ENCODE results near the gene MST1.

MST1 gene

DNA sequence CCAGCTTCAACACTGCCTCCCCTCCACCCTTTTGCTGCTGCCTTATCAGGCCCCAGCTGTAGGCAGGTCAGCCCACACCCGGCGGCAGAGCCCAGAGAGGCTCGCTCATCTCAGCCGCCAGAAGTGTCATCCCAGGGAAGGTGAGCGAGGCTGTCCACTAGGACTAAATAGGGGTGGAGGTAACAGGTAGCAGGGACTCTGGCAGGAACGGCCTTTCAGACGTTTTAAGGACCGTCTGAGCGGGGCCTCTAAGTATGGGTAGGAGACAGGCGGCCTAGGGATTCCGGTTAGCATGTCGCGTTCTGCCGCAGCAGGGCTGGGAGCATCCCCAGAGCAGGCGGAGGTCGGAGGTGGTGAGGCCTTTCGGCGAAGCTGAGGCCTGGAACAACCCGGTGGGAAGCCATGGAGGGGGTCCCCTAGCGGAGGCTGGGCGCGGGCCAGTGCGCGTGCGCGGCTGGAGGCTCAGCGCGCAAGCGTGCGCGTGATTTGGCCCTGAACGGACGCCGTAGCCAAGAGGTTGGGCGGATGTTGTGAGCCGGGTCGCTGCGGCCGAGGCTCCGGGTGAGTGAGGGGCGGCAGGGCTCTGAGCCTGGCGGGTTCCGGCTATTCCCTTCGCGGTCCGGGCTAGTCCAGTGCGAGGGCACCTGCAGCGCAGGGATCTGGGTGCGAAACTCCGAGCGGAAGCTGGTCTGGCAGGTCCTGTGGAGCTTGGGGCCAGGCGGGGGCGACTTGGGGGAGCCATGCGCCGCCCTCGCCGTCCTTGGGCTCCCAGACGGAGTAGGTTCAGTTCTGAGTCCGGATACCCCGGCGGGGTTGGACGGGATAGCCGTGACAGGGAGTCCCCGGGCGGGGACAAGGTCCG is at the start of gene MST1, which contains the start of gene RNF123:
TSS of gene MST1 (minus strand) at position 429 of the 862 bp plus-strand sequence. CDS start 783 bp downstream, outside the sequence.
TSS of gene RNF123 (plus strand) at position 512 of the 862 bp plus-strand sequence. CDS start 1,609 bp downstream, outside the sequence.
- peak; percentile 90 for DNase-seq (ENCODE audit: low read depth)

DNA sequence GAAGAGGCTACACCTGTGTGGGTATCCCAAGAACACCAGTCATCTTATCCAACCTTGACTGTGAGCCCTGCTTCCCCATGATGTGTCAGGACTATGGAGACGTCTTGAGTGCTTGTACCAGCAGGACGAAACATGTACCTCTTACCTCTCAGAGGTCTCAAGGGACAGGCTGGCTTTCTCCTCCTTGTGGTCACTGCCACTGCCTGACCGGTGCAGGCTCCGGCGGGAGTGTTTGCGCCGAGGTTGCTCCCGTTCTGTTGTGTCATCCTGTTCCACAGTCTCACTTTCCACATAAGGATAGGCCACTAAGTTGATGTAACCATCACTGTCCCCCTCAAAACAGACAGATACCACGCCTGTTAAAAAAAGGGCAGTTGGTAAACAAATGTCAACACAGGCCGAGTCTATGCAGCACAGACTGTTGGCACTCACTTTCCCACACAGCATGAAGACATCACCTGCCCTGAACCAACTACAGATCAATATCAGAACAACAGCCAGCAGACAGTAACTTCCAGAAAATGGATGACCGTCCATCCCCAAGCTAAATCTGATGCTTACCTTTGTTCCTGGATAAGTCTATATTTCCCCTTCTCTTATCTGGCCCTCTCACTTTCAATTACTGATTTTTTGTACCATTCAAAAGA is 48.9 kb upstream of the MST1 start:
- no peak for DNase-seq (ENCODE audit: low read depth)

DNA sequence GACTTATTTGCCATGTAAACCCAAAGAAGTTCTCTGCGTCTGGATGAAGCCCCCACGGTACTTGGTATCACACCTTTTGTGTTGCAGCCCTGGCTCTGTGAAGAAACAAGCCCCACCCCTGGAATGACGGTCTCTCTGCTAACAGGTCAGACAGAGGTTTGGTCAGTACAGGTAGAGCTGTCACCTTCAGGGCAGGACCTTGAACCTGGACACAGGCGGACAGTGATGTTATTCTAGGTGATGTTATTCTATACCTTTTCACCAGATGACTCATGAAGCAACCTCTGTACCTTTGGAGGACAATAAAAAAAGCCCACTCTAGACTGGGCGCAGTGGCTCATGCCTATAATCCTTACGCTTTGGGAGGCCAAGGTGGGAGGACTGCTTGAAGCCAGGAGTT is 45.5 kb upstream of the MST1 start:
- DNase-seq (ENCODE audit: low read depth), result no peak

- no peak for DNase-seq (ENCODE audit: low read depth)
Measured at GRCh38 chr3:49733551-49733950, 44.3 kb upstream of the MST1 start.

DNA sequence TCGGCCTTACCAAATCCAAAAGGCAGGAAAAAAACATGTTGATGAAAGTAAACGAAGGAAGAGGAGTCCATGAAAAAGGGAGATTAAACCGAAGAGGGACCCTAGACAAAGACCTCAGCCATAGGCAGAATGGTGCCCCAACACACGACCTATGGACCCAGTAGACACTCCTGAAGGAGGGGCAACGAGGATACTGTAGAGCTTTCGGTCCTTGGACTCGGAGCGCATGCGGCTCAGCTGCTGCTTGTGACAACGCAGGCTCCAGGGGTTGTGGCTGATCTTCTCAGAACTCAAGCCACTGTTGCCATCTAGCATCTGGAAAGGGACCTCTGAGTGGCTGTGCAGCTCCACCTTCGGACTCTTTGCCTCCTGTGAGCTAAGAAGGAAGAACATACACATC is 43.3 kb upstream of the MST1 start:
- DNase-seq (ENCODE audit: low read depth), result no peak

DNA sequence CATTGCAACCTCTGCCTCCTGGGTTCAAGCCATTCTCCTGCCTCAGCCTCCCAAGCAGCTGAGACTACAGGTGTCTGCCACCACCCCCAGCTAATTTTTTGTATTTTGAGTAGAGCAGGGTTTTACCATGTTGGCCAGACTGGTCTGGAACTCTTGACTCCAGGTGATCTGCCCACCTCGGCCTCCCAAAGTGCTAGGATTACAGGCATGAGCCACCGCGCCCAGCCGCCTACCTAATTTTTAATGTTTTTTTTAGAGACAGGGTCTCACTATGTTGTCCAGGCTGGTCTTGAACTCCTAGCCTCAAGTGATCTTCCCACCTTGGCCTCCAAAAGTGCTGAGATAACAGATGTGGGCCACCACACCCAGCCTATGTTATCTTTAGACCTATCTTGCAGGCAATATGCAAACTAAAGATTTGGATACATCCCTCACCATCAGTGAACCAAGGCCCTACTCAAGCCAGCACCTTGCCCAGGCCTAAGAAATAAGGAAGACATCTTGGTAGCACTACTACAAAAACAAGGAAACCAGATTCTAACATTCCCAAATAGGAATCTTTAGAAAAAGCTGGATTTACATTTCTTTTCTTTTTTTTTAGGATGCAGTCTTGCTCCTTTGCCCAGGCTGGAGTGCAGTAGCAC is 40.8 kb upstream of the MST1 start:
- no peak for DNase-seq (ENCODE audit: low read depth)

DNA sequence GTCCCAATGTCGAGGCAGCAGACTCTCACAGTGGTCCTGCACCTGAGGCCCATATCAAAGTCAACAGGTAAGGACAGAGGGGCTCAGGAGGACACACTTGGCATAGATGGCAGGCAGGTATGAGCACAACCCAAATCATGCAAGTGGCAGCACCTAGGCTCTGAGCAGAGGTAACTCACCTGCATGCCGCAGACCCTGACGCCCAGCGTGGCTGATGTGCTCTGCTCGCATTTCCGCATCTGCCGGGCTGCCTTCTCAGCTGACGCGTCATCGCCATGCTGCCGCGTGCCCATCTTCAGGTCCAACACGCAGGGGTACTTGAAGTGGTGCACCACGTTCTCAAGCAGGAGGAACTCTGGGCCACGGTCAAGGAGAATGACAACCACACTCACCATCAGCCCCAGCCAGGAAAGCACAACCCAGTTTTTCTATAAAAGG is 38.7 kb upstream of the MST1 start:
- no peak for DNase-seq (ENCODE audit: low read depth)

- no peak for DNase-seq (ENCODE audit: low read depth)
Measured at GRCh38 chr3:49727154-49727923, 38.1 kb upstream of the MST1 start.

GRCh38 chr3:49725906-49726681 is 36.8 kb upstream of the MST1 start:
- no peak for DNase-seq (ENCODE audit: low read depth)

GRCh38 chr3:49724586-49724985 is 35.3 kb upstream of the MST1 start:
- no peak for DNase-seq (ENCODE audit: low read depth)

DNA sequence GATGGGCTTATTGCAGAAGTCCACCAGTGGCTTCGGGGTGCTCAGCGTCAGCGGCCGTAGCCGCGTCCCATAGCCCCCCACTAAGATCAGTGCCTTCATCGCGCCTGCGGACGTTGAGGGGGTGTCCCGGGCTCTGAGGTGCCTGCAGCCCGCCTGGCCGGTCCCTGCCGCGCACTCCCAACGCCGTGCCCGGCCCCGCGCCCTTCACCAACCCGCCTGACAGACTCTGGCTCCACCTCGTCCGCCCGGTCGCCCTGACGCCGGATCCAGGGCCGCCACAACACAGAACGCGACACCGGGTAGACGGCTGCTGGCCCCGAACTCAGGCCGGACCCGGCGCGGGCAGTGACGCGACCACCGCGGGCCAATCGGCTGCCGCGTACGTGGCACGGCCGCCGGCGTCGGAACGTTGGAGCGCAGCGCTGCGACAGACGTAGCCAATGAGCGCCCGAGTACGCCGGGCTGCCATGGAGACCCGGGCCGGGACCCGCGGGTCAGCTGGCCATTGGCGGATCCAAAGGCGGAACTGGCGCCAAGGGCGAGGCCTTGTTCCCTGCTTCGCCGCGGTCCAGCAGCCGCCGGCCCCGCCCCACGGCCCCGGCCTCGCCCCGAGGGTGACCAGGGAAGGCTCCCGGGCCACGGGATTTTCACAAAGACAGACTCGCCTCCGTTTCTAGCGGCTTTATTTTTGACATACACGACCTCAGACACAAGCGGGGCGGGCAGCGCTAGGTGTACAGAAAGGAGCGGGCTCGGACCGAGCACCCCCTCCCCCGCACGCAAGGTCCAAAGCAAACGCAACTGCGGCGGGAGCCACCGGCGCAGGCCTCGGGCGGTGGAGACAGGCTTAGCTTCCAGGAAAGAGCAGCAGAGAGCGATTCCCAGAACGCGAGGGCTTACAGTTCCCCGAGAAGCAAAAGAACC is 34.6 kb upstream of the MST1 start, which contains the start of gene GMPPB:
TSS of gene GMPPB (minus strand) at position 324 of the 924 bp plus-strand sequence. CDS start at position 99, 225 bp downstream.
- DNase-seq (ENCODE audit: low read depth), result peak; percentile 88

- peak; percentile 32 for DNase-seq (ENCODE audit: low read depth)
Measured at GRCh38 chr3:49723296-49723627, 34.0 kb upstream of the MST1 start.

- no peak for DNase-seq (ENCODE audit: low read depth)
Measured at GRCh38 chr3:49722896-49723295, 33.6 kb upstream of the MST1 start.

DNA sequence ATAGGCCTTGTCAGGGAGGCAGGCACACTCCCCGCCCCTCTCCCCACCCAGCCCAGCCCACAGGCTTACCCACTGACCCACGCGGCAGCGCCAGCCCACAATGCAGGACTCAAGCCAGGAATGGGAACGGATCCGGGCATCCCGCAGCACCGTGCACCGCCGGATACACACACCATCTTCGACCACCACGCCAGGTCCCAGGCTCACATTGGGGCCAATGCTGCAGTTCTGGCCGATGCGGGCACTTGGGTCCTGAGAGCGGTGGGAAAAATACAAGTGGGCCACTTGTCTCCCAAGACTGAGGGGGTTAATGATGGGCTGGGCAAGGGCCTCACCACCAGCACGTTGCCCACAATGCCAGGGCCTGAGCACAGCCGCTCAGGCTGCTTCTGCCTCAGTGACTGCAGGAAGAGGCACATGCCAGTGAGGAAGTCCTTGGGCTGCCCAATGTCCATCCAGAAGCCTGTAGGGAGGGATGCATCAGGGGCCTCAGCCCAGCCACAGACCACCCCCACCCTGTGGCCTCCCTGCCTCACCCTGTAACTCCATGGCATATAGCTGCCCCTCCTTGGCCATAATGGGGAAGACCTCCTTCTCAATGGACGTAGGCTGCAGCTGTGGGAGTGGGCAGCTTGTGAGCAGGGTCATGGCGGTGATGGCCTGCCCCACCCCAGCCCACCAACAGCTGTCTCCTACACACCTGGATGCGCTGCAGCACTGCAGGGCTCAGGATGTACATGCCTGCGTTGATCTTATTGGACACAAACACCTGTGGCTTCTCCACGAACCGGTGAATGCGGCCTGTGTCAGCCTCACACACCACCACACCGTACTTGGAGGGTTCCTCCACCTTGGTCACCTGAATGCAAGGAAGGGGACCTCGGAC is 32.9 kb upstream of the MST1 start:
- no peak for DNase-seq (ENCODE audit: low read depth)

DNA sequence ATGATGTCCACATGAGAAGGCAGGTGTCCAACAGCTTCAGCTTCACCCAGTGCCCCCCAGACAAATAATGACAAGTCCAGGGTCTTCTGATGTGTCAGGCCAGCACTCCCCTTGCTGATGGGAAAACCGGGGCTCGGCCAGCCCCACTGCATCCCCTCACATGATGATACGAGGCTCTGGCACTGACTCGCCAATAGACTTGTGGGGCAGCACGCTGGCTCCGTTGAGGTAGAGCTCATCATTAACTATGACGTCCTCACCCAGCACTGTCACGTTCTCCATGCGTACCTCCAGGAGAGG is 32.3 kb upstream of the MST1 start:
- no peak for DNase-seq (ENCODE audit: low read depth)

GRCh38 chr3:49720855-49721595 is 31.8 kb upstream of the MST1 start:
- DNase-seq (ENCODE audit: low read depth), result no peak

- DNase-seq (ENCODE audit: low read depth), result peak; percentile 73
Measured at GRCh38 chr3:49719214-49719884, 30.1 kb upstream of the MST1 start, which contains the start of gene AMIGO3. Gene AMIGO3 (minus strand): TSS chr3:49719684. CDS start chr3:49719465, 219 bp downstream.

GRCh38 chr3:49718858-49719213 is 29.6 kb upstream of the MST1 start:
- no peak for DNase-seq (ENCODE audit: low read depth)

All from stimulated activated CD8-positive, alpha-beta memory T cell treated with anti-CD3 and anti-CD28 coated beads, Interleukin-15, amount 100 ng/mL, for 24 hours (primary cell).